SKM-1 (cell line): ENCODE measurements around the gene PROM2.
A peak's percentile ranks its signal among the peaks of the same experiment; 100 is the strongest.
"Not testable (repeated sequence)": the region's sequence is repeated elsewhere in the genome, so short reads cannot be mapped to it uniquely, and the experiment has no call there.

ENCODE experiments used
- DNase-seq: peaks from one replicate; lab custom pipeline; 2025; ENCODE audit not compliant: unreplicated experiment; lab: John Stamatoyannopoulos, UW

The PROM2 gene

DNA sequence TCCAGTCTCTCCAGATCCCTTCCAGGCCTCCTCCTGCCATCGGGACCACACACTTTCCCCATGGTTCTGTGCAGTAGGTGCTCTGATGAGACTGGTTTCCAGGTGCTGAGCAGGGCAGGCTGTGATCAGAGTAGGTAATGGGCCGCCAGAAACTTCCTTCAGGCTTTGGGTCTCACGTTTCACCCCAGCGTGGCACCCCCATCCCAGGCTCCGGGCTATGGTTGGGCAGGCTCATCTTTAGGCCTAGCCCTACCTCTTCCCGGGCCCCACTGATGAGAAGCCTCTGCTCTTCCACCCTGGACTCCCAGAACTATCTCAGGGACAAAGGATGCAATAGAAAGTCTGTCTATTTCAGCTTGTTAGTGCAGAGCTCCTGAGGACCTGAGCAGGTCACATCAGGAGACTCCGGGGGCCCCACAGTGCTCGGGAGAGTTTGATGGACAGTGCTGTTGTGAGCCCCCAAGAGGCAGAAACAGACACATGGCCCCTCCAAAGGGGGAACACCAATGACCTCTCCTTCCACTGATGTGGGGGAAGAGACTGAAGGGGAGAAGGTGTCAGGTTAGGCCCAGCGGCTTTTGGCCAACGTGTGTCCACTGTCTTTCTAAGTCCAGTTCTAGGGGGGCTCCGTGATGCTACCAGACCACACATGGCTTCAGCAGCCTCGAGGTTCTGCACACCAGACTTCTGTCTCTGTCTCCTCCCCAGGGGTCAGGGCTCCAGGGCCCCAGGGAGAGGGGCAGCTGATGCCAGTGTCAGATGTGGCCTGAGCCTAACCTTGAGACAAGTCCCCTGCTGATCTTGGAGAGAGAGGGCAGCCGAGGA is 5.8 kb upstream of the PROM2 start:
- DNase-seq = no peak

DNA sequence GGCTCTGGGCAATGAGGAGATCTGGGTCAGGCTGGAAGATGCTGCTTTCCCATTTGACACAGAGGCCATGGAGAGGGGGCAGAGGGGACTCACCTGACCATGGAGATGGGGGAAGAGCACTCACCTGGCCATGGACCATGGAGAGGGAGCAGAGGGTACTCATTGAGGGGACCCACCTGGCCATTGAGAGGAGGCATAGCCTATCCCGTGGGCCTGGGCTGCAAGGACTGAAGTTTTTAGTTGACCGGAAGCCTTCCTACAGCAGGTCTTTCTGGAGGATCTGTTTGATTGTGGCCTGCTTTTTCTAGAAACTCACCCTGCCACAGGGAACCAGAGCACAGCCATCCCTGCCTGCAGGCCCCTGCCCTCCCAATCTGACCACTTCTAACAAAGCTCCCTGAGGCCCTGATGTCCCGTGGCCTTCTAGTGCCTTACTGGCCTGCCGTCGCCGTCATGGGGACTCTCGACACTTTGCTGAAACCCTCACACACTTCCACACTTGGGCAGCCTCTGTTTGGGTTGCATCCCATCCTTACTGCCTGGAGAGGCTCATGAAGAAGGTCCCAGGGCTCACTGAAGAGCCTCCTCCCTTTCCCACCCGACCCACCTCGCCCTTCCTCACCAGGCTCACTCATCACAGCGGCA is 5.1 kb upstream of the PROM2 start:
- DNase-seq = no peak

DNA sequence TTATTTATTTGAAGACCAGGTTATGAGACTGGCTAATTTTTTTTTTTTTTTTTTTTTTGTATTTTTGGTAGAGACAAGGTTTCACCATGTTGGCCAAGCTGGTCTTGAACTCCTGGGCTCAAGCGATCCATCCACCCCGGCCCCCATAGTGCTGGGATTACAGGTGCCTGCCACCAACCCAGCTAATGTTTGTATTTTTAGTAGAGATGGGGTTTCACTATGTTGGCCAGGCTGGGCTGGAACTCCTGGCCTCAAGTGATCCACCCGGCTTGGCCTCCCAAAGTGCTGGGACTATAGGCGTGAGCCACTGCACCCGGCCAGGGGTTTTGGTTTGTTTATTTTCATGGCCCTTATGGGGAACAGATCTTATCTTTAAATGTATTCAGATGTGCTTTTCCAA is 4.5 kb upstream of the PROM2 start:
- DNase-seq = not testable (repeated sequence)

DNA sequence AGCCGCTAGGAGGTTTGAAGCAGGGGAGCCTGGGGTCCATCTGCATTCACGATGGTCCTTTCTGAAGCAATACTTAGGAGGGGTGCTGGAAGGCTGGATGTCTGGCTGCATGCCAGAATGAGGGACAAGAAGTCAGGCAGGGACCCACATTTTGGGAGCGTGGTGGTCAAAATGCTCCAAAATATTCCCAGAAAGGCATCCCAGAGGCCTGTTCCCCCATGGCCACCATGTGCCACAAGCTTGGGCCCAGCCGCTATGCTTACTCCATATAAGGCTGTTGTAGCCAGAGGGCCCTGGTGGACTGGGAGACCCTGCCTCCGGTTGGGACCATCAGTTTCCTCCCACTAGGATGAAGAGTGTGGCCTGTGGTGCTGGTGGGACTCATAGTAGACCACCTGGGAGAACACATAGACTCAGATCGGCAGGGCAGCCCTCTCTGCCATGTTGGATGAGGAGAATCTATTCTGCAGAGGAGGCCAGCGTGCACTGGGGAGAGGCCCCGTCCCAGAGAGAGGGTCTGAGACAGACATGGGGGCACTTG is 3.6 kb upstream of the PROM2 start:
- no peak for DNase-seq

DNA sequence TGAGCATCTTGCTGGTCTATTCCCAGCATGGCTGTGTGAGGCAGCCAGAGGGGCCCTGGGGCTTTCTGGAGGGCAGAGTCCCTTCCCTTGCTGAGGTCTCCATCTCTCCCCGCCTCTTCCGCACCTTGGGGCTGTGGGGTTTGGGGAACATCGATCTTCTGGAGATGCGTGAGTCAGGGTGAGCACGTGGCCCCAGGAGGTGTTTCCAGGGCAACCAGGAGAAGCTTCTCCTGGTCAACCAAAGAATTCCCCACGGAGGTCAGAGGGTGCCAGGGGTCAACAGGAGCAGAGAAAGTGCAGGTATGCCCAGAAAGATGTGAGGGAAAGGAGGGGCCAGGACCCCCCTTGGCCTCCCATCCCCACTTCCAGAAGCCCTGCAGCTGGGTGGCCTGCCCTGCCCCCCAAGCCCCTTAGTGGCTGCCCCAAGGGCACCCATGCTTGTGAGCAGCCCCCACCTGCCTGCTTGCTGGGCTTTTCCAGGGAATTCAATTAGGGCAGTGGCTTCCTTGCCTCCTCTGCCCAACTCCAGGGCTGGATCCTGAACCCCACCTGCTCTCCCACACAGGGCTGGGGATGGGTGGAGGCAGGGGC is 2.8 kb upstream of the PROM2 start:
- no peak for DNase-seq

DNA sequence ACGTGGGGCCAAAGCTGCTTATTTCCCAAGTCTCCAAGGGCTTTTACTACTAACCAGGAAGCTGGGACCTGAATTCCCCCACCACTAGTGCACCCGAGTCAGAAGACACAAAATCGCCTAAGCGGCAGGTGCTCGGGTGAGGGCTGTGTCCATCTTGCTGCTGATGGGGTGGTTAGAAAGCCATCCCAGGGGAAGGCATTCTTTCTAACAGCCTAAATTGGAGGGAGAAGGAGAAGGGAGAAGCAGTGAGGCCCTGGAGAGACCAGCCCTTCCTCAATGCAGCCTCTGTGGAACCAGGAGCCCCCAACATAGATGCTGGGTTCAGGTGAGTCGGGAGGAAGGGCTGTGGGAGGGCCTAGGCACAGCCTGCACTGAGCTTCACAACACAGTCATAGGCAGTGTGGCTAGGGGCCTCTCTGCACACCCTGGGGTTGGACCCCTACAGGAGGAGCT is 1.9 kb upstream of the PROM2 start:
- DNase-seq = no peak

DNA sequence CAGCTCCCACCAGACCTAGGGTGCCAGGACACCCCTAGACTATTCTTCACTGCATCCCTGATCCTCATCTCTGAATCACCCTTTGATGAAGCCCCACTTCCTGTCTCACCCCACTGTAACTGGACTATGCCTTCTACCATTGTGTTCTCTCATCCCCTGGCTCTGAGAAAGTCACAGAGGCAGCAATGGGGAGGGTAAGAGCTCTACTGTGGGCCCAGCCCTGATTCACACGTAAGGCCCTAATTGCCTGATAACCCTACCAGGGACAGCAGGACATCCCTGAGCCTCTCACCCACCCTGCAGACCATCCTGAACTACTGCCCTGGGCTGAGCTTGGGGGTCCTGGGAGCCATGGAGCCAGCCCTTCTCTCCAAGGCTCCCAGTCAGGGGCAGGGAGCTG is 1.5 kb upstream of the PROM2 start:
- DNase-seq = no peak

DNA sequence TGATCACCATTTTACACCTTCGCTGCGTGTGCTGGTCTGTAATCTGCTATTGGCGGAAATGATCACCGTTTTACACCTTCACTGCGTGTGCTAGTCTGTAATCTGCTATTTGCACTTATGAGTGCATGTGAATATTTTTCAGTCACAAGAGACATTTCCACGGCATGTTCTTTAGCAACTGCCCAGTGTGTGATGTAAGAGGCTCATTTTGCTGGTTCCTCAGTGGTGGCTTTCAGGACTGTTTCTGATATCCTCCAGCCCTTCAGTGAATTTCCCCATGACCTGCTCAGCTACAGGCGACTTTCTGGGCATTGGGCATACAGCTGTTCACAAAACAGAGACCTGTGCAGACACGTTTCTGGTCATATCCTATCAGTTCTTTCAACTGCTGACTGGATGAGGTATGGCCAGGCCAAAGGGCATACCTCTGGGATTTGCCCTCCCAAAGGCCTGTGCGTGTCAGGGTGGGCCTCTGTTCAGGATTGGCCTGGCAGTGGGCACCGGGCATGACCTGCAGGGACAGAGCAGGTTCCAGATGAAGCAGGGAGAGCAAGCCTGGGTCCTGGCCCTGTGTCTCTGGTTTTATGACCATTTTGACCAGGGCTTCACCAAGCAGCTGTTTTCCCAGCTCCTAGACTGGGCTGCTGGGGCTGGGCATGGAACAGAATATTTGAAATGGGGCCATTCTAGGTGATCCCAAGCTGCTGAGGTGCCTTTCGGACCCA is 521 bp upstream of the PROM2 start:
- peak; percentile 40 for DNase-seq

DNA sequence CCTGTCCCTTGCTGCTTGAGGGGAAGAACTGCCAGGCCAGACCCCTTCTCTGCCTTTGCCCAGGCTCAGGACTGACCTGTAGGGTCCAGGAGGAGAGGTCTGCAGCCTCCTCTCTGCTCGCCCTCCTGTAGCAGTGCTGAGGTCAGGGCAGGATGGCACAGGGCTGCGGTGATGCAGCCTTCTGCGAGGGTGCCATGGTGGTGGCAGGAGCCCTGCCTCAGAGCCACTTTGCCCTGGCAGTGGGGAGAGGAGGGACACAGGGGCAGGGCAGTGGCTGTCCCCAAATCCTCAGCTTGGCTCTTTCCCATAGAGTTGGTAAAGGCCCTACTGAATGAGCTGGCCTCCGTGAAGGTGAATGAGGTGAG is 884 bp downstream of the PROM2 start:
- no peak for DNase-seq

DNA sequence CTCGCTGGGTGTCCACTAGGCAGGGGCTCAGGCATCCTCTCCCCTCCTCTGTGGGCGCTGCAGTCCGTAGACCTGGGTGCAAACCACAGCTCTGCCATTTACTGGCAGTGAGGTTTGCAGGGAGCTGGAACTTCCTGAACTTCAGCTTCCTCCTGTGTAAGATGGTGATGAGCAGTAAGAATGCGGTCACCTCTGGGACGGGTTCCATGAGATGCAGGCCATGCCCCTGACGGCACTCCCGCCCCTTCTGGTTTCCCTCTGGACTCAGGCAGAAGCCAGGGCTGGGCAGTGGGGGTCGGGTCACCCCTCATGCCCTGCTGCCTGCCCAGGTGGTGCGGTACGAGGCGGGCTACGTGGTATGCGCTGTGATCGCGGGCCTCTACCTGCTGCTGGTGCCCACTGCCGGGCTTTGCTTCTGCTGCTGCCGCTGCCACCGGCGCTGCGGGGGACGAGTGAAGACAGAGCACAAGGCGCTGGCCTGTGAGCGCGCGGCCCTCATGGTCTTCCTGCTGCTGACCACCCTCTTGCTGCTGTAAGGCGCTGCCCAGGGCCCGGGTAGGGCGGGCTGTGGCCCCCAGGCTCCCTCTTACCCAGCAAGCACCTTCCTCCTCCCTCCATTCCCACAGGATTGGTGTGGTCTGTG is 1.5 kb downstream of the PROM2 start:
- no peak for DNase-seq

DNA sequence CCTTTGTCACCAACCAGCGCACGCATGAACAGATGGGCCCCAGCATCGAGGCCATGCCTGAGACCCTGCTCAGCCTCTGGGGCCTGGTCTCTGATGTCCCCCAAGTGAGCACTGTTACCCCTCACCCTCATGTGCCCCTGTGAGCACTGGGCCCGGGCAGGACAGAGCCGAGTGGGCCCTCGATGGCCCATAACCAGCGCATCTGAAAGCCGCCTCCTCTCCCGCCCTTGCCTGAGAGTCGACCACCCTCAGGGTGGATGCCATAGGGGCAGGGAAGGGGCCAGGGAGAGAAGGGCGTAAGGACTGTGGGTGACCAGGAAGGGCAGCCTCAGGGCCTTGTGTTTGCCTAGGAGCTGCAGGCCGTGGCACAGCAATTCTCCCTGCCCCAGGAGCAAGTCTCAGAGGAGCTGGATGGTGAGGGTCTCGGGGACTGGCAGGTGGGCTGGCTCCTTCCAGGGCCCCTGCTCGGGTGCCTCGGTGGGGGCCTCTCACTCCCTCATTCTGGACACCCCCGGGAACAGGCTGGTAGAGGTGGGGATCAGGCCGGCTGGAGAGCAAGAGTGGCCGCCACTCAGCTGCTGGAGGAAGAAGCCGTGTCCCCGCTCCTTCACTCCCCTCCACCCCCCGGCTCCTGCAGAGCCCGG is 2.1 kb downstream of the PROM2 start:
- DNase-seq = no peak

DNA sequence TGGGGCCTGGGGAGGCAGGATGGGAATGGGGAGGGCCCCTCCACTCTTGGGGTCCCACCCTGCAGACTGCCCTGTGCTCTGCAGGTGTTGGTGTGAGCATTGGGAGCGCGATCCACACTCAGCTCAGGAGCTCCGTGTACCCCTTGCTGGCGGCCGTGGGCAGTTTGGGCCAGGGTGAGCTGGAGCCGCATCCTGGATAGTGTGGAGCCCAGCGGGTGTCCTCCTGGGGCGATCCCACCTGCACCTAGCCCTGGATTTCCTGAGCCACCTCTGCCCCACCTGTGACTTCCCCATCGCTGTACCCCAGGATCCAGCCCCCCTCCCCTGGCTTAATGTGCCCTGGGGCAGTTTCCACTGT is 2.6 kb downstream of the PROM2 start:
- DNase-seq = no peak

DNA sequence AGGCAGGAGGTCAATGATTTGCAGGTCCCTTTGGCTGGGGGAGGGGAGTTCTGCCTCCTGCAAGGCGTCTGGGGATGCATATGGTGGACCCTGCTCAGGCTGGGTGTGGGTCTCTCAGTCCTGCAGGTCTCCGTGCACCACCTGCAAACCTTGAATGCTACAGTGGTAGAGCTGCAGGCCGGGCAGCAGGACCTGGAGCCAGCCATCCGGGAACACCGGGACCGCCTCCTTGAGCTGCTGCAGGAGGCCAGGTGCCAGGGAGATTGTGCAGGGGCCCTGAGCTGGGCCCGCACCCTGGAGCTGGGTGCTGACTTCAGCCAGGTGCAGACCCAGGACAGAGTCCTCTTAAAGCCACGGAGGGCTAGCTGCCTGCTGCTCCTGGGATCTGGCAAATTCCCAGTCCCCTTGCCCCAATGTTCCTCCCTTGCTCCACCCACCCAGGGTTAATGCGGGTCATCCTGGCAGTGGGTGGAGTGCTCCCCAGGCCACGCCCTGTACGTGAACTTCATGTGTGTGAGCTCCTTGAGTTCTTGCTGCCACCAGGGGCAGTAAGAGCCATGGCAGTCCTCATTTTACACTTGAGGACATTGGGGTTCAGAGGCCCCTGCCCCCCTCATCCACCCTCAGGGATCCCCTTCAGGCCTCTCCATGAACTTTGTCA is 3.1 kb downstream of the PROM2 start:
- DNase-seq = no peak

DNA sequence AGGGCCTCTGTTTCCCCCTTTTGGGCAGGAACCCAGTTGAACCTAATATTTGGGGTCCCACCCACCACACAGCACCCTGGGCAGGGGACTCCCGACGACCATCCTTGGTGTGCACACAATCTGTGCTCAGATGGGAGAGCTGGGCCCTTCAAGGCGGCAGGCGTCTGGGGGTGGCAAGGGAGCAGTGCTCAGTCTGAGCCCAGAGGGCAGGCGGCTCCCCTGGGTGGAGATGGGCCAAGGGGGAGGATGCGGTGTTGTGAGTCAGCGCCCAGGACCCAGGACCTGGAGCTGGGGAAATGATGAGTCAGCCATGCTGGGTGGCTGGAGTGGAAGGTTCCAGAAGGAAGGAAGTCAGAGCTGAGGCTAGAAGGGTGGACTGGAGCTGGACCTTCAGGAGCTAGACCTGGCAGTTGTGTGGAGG is 3.8 kb downstream of the PROM2 start:
- DNase-seq = no peak

DNA sequence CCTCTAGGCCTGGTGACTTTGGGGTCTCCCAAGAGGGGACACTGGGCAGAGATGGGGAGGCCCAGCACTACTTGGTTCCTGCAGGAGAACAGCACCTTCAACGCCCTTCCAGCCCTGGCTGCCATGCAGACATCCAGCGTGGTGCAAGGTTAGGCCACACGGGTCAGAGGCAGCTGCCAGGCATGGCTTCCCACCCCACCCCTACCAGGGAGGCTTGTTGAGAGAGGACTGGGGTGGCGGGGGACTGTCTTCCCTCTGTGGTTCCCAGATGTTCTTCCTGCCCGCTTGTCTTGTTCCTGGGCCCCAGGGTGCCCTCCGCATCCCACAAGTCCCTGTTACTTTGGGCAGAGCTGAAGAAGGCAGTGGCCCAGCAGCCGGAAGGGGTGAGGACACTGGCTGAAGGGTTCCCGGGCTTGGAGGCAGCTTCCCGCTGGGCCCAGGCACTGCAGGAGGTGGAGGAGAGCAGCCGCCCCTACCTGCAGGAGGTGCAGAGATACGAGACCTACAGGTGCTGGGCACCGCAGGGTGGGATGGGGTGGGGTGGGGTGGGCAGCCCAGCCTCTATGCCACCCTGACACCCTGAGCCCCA is 4.5 kb downstream of the PROM2 start:
- DNase-seq = no peak

DNA sequence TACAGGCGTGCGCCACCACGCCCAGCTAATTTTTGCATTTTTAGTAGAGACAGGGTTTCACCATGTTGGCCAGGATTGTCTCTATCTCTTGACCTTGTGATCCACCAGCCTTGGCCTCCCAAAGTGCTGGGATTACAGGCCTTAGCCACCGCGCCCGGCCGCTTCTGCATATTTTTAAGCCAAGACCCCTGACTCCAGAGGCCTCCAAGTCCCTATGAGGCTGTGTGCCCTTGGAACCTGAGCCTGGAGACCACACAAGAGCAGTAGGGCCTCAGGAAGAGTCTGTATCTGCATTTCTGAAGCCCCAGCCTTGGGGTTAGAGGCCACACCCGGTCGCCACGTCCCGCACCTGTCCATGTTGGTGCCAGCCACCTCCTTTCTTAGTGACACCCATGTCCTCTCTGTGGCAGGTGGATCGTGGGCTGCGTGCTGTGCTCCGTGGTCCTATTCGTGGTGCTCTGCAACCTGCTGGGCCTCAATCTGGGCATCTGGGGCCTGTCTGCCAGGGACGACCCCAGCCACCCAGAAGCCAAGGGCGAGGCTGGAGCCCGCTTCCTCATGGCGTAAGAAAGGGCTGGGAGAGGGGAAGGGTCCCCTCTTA is 5.3 kb downstream of the PROM2 start:
- no peak for DNase-seq

DNA sequence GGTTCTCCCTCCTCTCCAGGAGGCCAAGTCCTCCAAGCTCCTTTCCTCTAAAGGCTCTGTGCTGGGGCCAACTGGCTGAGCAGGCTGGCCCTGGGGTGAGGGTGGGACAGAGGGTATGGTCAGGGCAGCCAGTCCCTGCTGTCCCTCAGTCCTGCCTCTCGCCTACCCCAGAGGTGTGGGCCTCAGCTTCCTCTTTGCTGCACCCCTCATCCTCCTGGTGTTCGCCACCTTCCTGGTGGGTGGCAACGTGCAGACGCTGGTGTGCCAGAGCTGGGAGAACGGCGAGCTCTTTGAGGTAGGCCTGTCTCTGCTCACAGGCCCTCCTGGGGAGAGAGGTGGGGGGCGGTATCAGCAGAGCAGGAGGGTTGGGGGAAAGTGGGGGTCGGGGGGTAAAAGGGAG is 6.8 kb downstream of the PROM2 start:
- no peak for DNase-seq

DNA sequence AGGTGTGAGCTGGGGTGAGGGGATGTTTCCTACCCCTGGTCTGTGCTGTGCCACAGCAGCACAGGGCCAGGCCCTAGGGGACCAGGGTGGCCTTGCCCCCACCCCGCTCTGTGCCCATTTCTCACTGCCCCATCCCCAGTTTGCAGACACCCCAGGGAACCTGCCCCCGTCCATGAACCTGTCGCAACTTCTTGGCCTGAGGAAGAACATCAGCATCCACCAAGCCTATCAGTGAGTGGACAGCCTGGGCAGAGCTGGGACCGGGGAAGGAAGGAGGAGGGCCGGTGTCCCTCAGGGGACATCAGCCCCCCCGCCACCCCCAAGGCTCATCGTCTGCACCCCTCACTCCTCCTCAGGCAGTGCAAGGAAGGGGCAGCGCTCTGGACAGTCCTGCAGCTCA is 7.5 kb downstream of the PROM2 start:
- DNase-seq = no peak

DNA sequence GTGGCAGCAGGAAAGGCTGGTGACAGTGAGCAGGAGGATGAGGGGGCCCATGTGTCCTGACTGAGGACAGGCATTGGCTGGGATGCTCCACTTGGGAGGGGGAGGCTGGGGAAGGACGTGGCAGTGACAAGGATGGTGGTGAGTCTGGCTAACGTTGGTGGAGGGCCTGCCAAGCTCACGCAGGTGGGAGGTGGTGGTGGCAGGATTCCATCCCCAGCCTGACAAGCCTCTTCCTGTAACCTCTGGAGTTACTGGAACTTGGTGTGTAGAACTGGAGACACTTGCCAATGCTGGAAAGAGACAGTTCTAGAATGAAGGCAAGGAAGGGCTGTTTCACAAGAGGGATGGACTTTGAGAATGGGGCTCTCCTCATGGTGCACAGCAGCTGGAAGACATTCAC is 8.2 kb downstream of the PROM2 start:
- no peak for DNase-seq
